ENCODE measurements around the gene DCDC1.
A peak's percentile ranks its signal among the peaks of the same experiment; 100 is the strongest.
"Not testable (repeated sequence)": the region's sequence is repeated elsewhere in the genome, so short reads cannot be mapped to it uniquely, and the experiment has no call there.

The DCDC1 gene

DNA sequence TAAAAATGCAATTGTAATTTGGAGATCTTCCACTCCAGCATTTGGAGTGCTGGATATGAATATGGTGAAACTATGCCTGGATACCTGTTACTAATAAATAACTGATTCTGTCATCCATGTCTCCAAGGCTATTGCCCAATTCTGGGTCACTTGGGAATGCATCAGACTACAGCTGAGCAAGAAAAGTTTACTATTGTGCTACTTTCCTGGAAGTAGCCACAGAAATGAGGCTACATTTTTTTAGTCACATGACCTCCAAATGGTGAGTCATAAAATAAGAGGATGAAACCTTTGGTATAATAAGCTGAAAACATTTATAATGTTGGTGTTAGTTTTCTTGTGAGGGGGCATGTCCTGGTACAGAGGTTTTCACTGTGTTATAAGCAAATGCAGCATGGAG, 44.4 kb downstream of the DCDC1 start:
- no peak for DNase-seq

DNA sequence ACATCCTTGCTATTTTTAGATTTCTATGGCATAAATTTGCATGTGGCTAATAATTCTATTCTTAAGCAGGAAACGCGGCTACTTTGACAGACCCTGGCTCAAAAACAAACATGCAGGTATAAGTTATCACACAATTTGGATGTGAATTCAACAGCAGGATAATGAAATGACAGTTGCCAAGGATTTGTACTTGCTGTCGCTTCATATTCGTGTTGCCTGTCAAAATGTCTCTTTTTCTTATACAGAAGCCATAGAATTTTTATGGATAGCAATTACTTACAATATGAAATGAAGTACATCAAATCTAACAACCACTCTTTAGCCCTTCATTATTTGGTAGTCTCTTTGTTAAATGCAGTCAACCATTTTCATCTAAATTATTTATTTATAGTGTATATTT, 46.4 kb downstream of the DCDC1 start:
- no peak for DNase-seq

DNA sequence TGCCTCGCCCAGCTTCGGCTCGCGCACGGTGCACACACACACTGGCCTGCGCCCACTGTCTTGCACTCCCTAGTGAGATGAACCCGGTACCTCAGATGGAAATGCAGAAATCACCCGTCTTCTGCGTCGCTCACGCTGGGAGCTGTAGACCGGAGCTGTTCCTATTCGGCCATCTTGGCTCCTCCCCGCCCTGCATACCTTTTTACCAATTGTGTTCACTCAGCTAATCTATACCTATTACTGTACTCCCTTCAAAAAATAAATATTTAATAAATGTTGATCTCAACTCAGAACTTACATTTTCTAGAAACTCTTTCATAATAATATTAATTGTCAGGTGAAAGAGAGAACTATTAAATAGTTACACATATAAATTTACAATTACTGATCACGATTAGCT, 48.0 kb downstream of the DCDC1 start:
- not testable (repeated sequence) for DNase-seq

DNA sequence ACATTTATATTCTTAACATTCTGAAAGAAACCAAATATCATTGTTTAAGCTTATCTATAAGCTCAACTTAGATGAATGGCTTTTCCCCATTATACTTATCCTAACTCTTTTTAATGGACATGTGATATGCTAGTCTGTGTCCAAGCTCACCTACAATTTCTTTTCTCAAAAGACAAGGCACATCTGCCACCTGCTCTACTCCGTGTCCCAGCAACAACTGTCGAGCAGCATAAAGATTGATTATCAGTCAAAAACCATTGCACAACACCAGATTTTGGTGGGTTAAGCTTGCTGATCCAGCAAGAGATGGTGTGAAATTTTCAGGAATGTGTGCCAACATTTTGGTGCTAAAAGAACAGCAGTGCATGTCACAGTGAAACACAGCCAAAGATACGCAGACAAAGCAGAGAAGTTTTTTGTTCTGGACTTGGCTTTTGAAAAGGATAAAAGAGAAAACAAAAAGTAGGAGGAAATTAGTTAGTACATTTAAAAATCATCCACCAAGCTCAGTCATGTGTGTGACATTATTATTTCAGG, 65.8 kb downstream of the DCDC1 start:
- DNase-seq: no peak

GRCh38 chr11:31301549-31302510, 67.7 kb downstream of the DCDC1 start:
- DNase-seq: no peak

- DNase-seq: no peak
These were observed 74.2 kb downstream of the DCDC1 start for GRCh38 chr11:31295308-31295707.

- DNase-seq: not testable (repeated sequence)
These were observed 96.0 kb downstream of the DCDC1 start for GRCh38 chr11:31273527-31273926.

DNA sequence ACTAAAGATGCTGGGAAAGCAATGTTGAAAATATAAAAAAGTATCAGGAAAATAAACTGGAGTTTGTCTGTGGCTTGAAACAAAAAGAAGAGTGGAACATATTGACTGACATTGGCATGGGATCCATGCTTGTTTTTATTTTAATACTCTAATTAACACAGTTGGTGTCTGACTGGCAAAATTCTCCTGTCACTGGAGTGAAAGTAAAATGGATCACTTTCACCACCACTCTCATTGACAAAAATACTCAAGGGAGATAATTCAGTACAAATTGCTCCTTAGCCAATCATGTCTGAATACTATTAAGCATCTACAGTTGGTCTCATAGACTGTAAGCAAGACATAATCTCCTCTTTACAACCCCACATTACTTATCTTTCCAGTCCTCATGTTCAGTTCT, 101.8 kb downstream of the DCDC1 start:
- no peak for DNase-seq

DNA sequence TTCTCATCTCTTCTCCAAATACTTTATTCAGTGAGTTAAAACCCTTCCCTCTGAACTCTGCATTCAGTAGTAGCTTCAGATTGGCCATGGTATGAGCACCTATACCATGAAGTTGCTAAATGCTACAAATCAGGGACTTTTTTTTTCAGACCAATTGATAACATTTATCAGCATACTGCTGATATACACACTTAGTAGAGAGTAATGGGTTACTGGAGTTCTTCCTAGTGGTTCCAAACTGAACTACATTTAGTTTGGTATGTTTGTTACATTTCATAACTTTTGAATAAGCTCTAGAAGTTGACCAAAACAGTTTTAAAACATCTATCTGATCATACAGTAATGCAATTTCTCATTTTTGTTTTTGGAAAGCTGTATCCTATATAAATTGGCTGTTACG, 104.7 kb downstream of the DCDC1 start:
- DNase-seq: no peak

DNA sequence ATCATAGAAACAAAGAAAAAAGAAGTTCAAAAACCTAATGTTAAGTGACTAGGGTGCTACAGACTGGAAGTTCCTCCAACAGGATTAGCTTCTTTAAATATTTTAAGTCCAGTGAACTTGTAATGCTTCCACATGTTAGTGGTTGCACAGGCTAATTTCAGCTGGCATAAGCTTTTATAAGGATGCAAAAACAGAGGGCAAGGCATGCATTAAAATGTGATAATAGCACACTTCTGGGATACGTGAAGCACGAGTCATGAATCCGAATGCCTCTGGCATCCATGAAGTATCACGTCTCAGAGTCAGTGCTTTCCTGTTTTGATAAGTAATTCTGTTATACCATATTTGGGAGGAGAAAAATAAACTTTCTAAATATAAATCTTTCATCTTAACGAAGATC, 106.8 kb downstream of the DCDC1 start:
- DNase-seq: no peak

DNA sequence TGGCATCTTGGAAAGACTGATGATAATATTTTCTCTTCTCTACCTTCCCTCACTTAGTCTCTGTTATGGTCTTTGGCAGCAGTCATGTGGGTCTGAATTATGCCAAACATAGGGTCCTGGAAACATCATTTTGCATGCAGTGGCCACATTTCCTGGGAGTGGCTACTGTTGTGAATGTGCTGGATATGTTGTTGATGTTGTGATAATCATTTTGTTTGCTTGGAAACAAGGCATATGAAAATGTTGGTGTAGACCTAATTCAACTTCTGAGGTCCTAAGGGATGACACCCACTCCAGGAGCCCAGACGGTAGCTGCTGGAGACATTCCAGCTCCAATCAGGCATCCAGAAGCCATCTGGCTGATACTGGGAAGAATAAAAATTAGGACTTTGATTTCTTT, 109.7 kb downstream of the DCDC1 start:
- no peak for DNase-seq

DNA sequence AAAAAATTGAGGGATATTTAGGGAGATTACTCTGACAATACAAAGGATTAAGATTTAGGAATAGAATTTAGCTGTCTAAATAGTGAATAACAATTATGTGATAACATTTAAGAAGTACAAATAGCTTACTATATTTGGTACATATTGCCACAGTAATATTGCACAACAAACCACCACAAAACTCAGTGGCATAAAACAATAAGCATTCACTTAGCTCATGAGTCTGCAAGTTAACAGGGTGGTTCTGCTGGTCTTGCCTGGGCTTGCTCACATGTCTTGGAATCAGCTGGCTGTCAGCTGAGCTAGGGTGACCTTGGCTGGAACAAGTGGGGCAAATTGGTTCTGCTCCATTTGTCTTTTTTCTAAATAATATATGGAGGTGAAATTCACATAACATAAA, 115.1 kb downstream of the DCDC1 start:
- no peak for DNase-seq

DNA sequence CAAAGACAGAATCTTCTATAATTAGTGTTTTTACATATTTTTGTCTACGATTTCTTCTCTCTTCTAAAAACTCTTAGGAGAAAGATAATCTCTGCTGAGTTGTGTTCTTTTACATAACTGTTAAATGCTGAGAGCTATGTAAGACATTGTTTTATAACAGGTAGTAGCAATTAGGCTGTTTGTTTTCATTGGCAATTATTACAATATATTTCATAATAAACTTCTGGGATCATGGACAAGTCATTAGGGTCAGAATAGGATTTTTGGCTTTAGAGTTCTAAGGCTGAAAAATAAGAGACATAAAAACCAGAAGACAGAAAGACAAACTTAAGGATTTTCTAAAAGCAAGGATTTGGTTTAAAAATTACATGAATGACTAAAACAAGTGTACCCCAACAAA, 120.8 kb downstream of the DCDC1 start:
- no peak for DNase-seq

DNA sequence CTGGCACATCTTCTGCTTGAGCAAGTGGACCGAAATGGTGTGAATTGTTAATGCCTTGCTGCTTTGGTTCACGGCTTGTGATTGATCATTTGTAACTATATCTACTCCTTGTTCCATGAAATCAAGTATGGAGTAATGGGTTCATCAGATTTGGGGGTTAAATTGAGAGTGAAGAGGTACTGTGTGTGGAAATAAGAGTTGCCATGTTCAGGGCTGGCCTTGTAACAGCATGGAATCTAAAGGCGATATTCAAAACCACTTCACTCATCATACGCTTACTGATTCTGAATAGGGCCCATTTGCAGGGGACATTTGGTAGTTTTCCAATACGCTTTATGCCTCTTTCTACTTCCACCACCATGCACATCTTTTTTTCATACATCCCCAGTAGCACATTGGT, 122.2 kb downstream of the DCDC1 start:
- no peak for DNase-seq

- no peak for DNase-seq
These were observed 122.9 kb downstream of the DCDC1 start for GRCh38 chr11:31246451-31247165.

- no peak for DNase-seq
These were observed 125.8 kb downstream of the DCDC1 start for GRCh38 chr11:31243706-31244105.

- peak; percentile 17 for DNase-seq
These were observed 129.1 kb downstream of the DCDC1 start for GRCh38 chr11:31240340-31240904.

DNA sequence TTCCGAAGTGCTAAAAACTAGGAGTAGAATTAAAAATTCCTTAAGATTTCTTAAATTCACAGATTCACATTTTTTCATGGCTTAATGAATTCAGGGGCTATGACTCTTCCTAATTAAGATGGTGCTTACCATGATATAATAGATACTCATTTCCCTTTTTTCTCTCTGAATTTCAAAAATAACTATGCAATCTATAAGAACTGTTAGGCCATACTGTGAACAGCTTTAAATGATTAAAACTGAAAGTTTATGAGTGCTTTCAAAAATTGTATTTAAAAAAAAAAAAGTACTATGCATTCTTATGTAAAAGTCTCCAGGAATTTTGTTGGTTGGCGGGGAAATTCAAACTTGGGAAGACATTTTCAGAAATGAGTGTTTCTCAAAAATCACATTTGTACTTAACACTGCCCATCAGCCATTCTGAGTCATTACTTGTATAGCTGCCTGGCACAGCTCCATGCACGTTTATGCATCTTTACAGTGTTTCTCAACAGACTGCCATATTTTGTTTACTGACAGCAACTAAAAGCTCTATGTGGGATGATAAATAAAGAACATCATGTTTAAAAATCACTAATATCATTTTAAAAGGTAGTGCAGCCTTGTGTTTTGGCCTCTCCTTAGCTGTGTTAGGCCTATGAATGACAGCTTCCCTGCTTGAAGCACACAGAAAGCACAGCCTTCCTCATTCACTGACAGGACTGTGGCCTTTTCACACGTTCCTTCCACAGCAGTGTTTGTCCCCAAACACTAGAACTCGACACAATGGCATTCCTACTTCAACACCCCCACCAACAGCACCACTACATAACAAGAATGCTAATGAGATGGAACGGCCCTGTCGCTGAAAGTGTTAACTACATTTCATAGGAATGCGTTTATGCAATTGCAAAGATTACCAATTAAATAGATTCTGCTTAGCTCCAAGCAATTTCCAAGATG, 131.4 kb downstream of the DCDC1 start:
- DNase-seq: no peak

DNA sequence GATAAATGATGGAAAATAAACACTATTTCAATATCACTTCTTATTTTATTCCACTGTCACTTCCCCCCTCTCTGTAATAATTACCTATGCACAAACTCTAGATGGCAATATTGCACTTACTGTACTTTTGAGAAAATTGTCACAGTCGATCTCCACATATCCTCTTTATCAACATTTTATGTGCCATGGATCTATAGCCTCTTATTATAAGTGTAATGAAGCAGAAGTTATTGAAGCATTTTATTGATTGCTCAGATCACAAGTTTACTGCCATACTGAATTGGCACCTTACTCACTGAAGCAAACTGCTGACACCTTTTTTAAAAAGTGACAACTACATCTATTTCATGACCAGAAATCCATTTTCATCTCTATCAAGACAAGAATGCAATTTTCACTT, 133.4 kb downstream of the DCDC1 start:
- DNase-seq: no peak

- no peak for DNase-seq
These were observed 136.1 kb downstream of the DCDC1 start for GRCh38 chr11:31233425-31233824.

- DNase-seq: no peak
These were observed 137.9 kb downstream of the DCDC1 start for GRCh38 chr11:31231601-31232000.

DNA sequence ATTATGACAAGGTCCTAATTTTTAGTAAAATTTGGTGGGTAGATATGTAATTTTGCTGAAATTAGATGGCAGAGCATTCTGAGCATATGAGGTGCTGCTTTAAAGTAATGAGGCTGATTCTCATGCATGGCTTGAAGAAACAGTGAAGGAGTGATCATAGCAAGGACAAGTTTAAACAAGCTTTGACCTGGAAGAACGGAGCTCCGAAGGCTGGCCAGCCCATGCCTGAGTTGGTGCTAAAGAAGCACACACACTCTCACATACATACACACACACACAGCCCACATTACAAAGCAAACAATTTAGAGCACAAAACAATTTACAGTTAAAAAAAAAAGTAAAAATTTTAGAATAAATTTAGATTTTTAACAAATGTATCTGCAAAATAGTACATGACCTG, 150.7 kb downstream of the DCDC1 start:
- no peak for DNase-seq
